GM12865 (cell line): Measurements from ENCODE around the gene SLC2A4.
A peak's percentile ranks its signal among the peaks of the same experiment; 100 is the strongest.

ENCODE experiments used
- DNase-seq: peaks from one replicate; pipeline ENCODE4 v3.0.0; 2010; ENCODE audit warnings: low read depth
- H3K4me3 ChIP-seq: 2 replicates; pipeline ENCODE4 v1.5.1; 2011; ENCODE audit warnings: mild to moderate bottlenecking, low read depth, low read length, control low read depth
- TF ChIP-seq, protein P1 (sequence below): IDR thresholded peaks from 2 replicates; pipeline ENCODE4 v1.5.1; 2011; ENCODE audit warnings: low read length, control low read depth, low read depth, inconsistent platforms; ENCODE audit not compliant: insufficient read depth; ENCODE audit errors: missing control alignments

The SLC2A4 gene

DNA sequence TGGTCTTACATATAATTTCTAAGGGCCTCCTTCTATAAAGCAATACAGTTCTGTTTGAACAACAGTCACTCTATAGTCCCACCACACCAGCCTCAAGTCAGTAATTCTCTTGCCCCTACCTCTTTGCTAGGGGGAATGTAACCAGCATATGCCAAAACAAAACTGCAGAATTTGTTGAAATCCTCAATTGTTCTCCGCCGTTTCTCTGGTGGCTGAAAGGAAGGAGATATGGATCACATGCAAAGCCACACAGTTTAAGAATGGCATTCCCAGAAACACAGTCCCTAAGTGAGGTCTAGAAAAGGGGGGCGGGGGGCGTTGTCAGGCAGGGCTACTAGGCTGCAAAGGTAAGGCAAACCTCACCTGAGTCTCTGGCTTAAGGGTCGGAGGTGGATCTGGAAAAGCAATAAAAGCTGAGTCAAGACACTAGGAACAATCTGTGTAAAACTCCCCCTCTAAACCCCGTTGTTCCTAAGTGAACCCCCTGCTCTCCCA is 44.2 kb upstream of the SLC2A4 start:
- no peak for DNase-seq
- H3K4me3 ChIP-seq, result peak overlapping the region; percentile 70
- TF ChIP-seq, protein P1, sequence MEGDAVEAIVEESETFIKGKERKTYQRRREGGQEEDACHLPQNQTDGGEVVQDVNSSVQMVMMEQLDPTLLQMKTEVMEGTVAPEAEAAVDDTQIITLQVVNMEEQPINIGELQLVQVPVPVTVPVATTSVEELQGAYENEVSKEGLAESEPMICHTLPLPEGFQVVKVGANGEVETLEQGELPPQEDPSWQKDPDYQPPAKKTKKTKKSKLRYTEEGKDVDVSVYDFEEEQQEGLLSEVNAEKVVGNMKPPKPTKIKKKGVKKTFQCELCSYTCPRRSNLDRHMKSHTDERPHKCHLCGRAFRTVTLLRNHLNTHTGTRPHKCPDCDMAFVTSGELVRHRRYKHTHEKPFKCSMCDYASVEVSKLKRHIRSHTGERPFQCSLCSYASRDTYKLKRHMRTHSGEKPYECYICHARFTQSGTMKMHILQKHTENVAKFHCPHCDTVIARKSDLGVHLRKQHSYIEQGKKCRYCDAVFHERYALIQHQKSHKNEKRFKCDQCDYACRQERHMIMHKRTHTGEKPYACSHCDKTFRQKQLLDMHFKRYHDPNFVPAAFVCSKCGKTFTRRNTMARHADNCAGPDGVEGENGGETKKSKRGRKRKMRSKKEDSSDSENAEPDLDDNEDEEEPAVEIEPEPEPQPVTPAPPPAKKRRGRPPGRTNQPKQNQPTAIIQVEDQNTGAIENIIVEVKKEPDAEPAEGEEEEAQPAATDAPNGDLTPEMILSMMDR, result no peak

DNA sequence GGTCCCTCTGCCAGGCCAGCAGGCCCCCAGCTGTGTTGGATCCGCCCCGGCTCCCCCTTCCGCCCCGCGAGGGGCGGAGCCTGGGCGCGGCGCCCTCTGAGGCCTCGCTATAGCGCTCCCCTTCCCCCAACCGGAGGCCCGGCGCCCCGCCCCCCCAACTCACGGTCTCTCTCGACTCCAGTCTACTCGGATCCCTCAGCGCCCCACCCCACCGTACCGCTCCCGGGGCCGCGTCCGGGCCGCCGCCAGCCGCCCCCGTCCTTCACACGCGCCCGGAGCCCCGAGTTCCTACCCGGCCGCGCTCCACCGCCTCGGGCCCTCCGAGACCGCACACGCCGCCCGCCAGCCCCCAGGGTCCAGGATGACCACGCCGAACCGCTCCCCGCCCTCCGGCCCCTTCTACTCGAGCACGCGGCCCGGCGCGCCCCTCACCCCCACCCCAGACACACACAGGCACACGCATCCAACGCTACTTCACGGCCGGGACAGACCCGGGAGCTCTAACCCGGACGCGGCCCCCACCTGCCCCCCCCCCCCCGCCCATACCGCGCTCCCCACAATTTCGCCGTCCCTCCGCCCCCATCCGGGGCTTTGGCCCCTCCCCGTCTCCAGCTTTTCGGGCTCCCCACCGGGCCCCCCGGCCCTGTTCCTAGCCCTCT is 43.6 kb upstream of the SLC2A4 start:
- peak; percentile 85 for DNase-seq
- peak overlapping the region; percentile 70 for H3K4me3 ChIP-seq
- TF ChIP-seq, protein P1, result no peak

- TF ChIP-seq, protein P1, result no peak
- DNase-seq, result peak; percentile 64
- H3K4me3 ChIP-seq, result peak overlapping the region; percentile 70
Measured at GRCh38 chr17:7238420-7239090, 43.0 kb upstream of the SLC2A4 start.

GRCh38 chr17:7239091-7240027 is 42.2 kb upstream of the SLC2A4 start, which contains the start of gene PHF23:
Gene PHF23, minus strand, starts transcription at chr17:7239457. Its CDS starts 178 bp downstream, at chr17:7239279.
- TF ChIP-seq, protein P1, result no peak
- DNase-seq, result peak; percentile 99
- H3K4me3 ChIP-seq, result peak within 1 kb of the TSS; percentile 70

- H3K4me3 ChIP-seq, result peak overlapping the region; percentile 51
- no peak for DNase-seq
- TF ChIP-seq, protein P1, result no peak
Measured at GRCh38 chr17:7240375-7240774, 41.1 kb upstream of the SLC2A4 start.

GRCh38 chr17:7241090-7241733 is 40.3 kb upstream of the SLC2A4 start:
- no peak for DNase-seq
- peak overlapping the region; percentile 86 for H3K4me3 ChIP-seq
- TF ChIP-seq, protein P1, result no peak
